Central memory CD8-positive, alpha-beta T cell (primary cell): ENCODE results near the gene CD248.
"Not testable (repeated sequence)": the region's sequence is repeated elsewhere in the genome, so short reads cannot be mapped to it uniquely, and the experiment has no call there.

Experiments used
- ATAC-seq: fragments of 150-1000 bp; cut with Tn5 transposase; replicated peaks from 2 replicates; pipeline ENCODE4 v1.10.0; 2022; ENCODE audit warnings: mild to moderate bottlenecking, moderate FRiP score, moderate number of reproducible peaks; ENCODE audit not compliant: poor library complexity, severe bottlenecking; ENCODE audit errors: extremely low read depth
- DNase-seq, 2 donors: peaks; one replicate each; pipeline ENCODE4 v3.0.0; 2021; ENCODE audit warnings: low spot score in 2 of 2
- H3K27ac Mint-ChIP-seq: one replicate; pipeline ENCODE4 v1.8.0; 2022; ENCODE audit warnings: low read depth, mild to moderate bottlenecking, moderate library complexity, mixed read lengths
- H3K27me3 Mint-ChIP-seq: one replicate; pipeline ENCODE4 v1.8.0; 2022; ENCODE audit warnings: mixed read lengths
- H3K36me3 Mint-ChIP-seq: one replicate; pipeline ENCODE4 v1.8.0; 2022; ENCODE audit warnings: mild to moderate bottlenecking, moderate library complexity, mixed read lengths; ENCODE audit not compliant: insufficient read depth
- H3K4me1 Mint-ChIP-seq: one replicate; pipeline ENCODE4 v1.8.0; 2022; ENCODE audit warnings: mixed read lengths
- H3K4me3 Mint-ChIP-seq: one replicate; pipeline ENCODE4 v1.8.0; 2022; ENCODE audit warnings: mild to moderate bottlenecking, moderate library complexity, mixed read lengths
- H3K9me3 Mint-ChIP-seq: one replicate; pipeline ENCODE4 v1.8.0; 2022; ENCODE audit warnings: mixed read lengths

CD248 gene

GRCh38 chr11:66282468-66283455 is 34.1 kb downstream of the CD248 start:
- Mint-ChIP-seq H3K4me3 (peak overlapping the region; percentile 67), H3K27ac (peak overlapping the region; percentile 93)

GRCh38 chr11:66281776-66282467 is 34.9 kb downstream of the CD248 start:
- H3K36me3 Mint-ChIP-seq: peaks cover 28% of the 10 kb centered on the region
- DNase-seq (no peak), ATAC-seq (no peak)
- H3K4me1 Mint-ChIP-seq: peaks cover 43% of the 10 kb centered on the region
- no peaks in the 10 kb centered on the region for H3K9me3 Mint-ChIP-seq
- H3K27ac Mint-ChIP-seq: peak overlapping the region; percentile 93
- H3K27me3 Mint-ChIP-seq: no peaks in the 10 kb centered on the region
- peak overlapping the region; percentile 67 for H3K4me3 Mint-ChIP-seq

More at GRCh38 chr11:66282468-66283455, 34.1 kb downstream of the CD248 start:
- Mint-ChIP-seq H3K9me3 (no peaks in the 10 kb centered on the region), H3K4me1 (peaks cover 40% of the 10 kb centered on the region), H3K27me3 (no peaks in the 10 kb centered on the region), H3K36me3 (peaks cover 26% of the 10 kb centered on the region)
- DNase-seq (peak; percentile 98 to 99), ATAC-seq (peak; percentile 88)

- H3K9me3 Mint-ChIP-seq: no peaks in the 10 kb centered on the region
- no peak for DNase-seq
- no peak for ATAC-seq
- peak overlapping the region; percentile 93 for H3K27ac Mint-ChIP-seq
- peak overlapping the region; percentile 33 for H3K4me3 Mint-ChIP-seq
- H3K27me3 Mint-ChIP-seq: no peaks in the 10 kb centered on the region
- H3K4me1 Mint-ChIP-seq: peaks cover 51% of the 10 kb centered on the region
- peaks cover 34% of the 10 kb centered on the region for H3K36me3 Mint-ChIP-seq
Observed at GRCh38 chr11:66281001-66281400, 35.8 kb downstream of the CD248 start.

- ATAC-seq: no peak
- Mint-ChIP-seq H3K9me3 (no peaks in the 10 kb centered on the region), H3K36me3 (peaks cover 40% of the 10 kb centered on the region), H3K4me3 (no peak overlapping the region), H3K27ac (no peak overlapping the region), H3K27me3 (no peaks in the 10 kb centered on the region), H3K4me1 (peaks cover 51% of the 10 kb centered on the region)
- no peak for DNase-seq
Observed at GRCh38 chr11:66280428-66280827, 36.4 kb downstream of the CD248 start.

GRCh38 chr11:66279092-66279734 is 37.6 kb downstream of the CD248 start:
- peak overlapping the region; percentile 76 for H3K4me3 Mint-ChIP-seq

GRCh38 chr11:66278363-66279091 is 38.3 kb downstream of the CD248 start:
- DNase-seq: no peak
- Mint-ChIP-seq H3K36me3 (peaks cover 45% of the 10 kb centered on the region), H3K27ac (peak overlapping the region; percentile 82), H3K9me3 (no peaks in the 10 kb centered on the region), H3K4me1 (peaks cover 65% of the 10 kb centered on the region), H3K4me3 (peak overlapping the region; percentile 76), H3K27me3 (no peaks in the 10 kb centered on the region)
- ATAC-seq: no peak

More at GRCh38 chr11:66279092-66279734, 37.6 kb downstream of the CD248 start:
- ATAC-seq (no peak), DNase-seq (no peak)
- Mint-ChIP-seq H3K4me1 (peaks cover 58% of the 10 kb centered on the region), H3K9me3 (no peaks in the 10 kb centered on the region), H3K27me3 (no peaks in the 10 kb centered on the region), H3K27ac (peak overlapping the region; percentile 82), H3K36me3 (peaks cover 46% of the 10 kb centered on the region)

GRCh38 chr11:66277471-66278362 is 39.1 kb downstream of the CD248 start, which contains the start of gene CNIH2:
CNIH2 (plus strand) TSS chr11:66278175; CDS start chr11:66278457, 282 bp downstream.
- peaks cover 68% of the 10 kb centered on the region for H3K4me1 Mint-ChIP-seq
- H3K9me3 Mint-ChIP-seq: no peaks in the 10 kb centered on the region
- peaks cover 45% of the 10 kb centered on the region for H3K36me3 Mint-ChIP-seq
- DNase-seq (no peak), ATAC-seq (peak; percentile 21)
- no peaks in the 10 kb centered on the region for H3K27me3 Mint-ChIP-seq
- H3K4me3 Mint-ChIP-seq: peak within 1 kb of the TSS; percentile 76
- peak within 1 kb of the TSS; percentile 82 for H3K27ac Mint-ChIP-seq

- Mint-ChIP-seq H3K36me3 (peaks cover 44% of the 10 kb centered on the region), H3K4me1 (peaks cover 67% of the 10 kb centered on the region), H3K4me3 (peak overlapping the region; percentile 46)
- DNase-seq, ATAC-seq, H3K9me3 Mint-ChIP-seq, H3K27ac Mint-ChIP-seq, H3K27me3 Mint-ChIP-seq: not testable (repeated sequence)
Observed at GRCh38 chr11:66277064-66277463, 39.8 kb downstream of the CD248 start.

GRCh38 chr11:66276619-66277018 is 40.2 kb downstream of the CD248 start:
- not testable (repeated sequence) for ATAC-seq

GRCh38 chr11:66275984-66276612 is 40.7 kb downstream of the CD248 start:
- H3K4me1 Mint-ChIP-seq: peaks cover 64% of the 10 kb centered on the region
- no peak overlapping the region for H3K27ac Mint-ChIP-seq
- H3K36me3 Mint-ChIP-seq: peaks cover 48% of the 10 kb centered on the region
- ATAC-seq (no peak), DNase-seq (no peak)
- H3K9me3 Mint-ChIP-seq: no peaks in the 10 kb centered on the region
- H3K4me3 Mint-ChIP-seq: no peak overlapping the region
- H3K27me3 Mint-ChIP-seq: no peaks in the 10 kb centered on the region

More at GRCh38 chr11:66276619-66277018, 40.2 kb downstream of the CD248 start:
- Mint-ChIP-seq H3K4me1 (peaks cover 67% of the 10 kb centered on the region), H3K36me3 (peaks cover 48% of the 10 kb centered on the region)
- H3K4me3 Mint-ChIP-seq, H3K27ac Mint-ChIP-seq, DNase-seq, H3K27me3 Mint-ChIP-seq, H3K9me3 Mint-ChIP-seq: not testable (repeated sequence)

GRCh38 chr11:66275396-66275795 is 41.4 kb downstream of the CD248 start:
- no peak overlapping the region for H3K4me3 Mint-ChIP-seq
- DNase-seq (no peak), ATAC-seq (no peak)
- peaks cover 46% of the 10 kb centered on the region for H3K36me3 Mint-ChIP-seq
- no peaks in the 10 kb centered on the region for H3K9me3 Mint-ChIP-seq
- peaks cover 66% of the 10 kb centered on the region for H3K4me1 Mint-ChIP-seq
- no peaks in the 10 kb centered on the region for H3K27me3 Mint-ChIP-seq
- no peak overlapping the region for H3K27ac Mint-ChIP-seq
